H1 (cell line): Measurements from ENCODE around the gene MX1. TPM values are rescaled to one million over a fixed set of nuclear protein-coding genes. Genes with fewer than 3 reads are reported as not detected.

Experiments used
- CTCF ChIA-PET: fragments of 300-600 bp; sonication (Branson Sonifier 250); formaldehyde crosslinking; loops from one replicate; lab custom pipeline; 2021; ENCODE audit not compliant: partially characterized antibody; lab: Charles Lee
- POLR2A ChIA-PET: fragments of 300-600 bp; sonication (Branson Sonifier 250); formaldehyde crosslinking; loops from one replicate; lab custom pipeline; 2021; ENCODE audit warnings: inconsistent platforms; ENCODE audit not compliant: partially characterized antibody; lab: Charles Lee
- DNase-seq, 2 experiments: peaks; one replicate each; pipeline versions ENCODE4 v3.0.0 to v3.0.0-alpha.2; 2010 to 2022; ENCODE audit warnings: low spot score in 2 of 2, low read depth in 1 of 2, mixed read lengths in 1 of 2
- FAIRE-seq: peaks from 2 replicates; lab custom pipeline; 2011; peaks lifted over from hg19 to GRCh38; lab: Jason Lieb, UNC
- H2AFZ ChIP-seq: 2 replicates; pipeline ENCODE4 v1.8.1; 2012; ENCODE audit warnings: low read length, inconsistent platforms
- H2AK5ac ChIP-seq: 2 replicates; pipeline ENCODE4 v1.6.1; 2013; ENCODE audit warnings: low read depth, low read length
- H2BK120ac ChIP-seq: replicated peaks from 2 replicates; pipeline ENCODE3; 2013; ENCODE audit warnings: low read depth, low read length, inconsistent platforms
- H2BK12ac ChIP-seq: 2 replicates; pipeline ENCODE4 v1.6.1; 2013; ENCODE audit warnings: low read depth, low read length
- H2BK15ac ChIP-seq: 2 replicates; pipeline ENCODE4 v1.6.1; 2013; ENCODE audit warnings: low read length
- H2BK20ac ChIP-seq: 2 replicates; pipeline ENCODE4 v1.6.1; 2013; ENCODE audit warnings: low read length
- H2BK5ac ChIP-seq: 2 replicates; pipeline ENCODE4 v1.6.1; 2013; ENCODE audit warnings: low read depth, low read length
- H3K14ac ChIP-seq: 2 replicates; pipeline ENCODE4 v1.6.1; 2013; ENCODE audit warnings: inconsistent platforms; ENCODE audit not compliant: insufficient read length
- H3K18ac ChIP-seq: 2 replicates; pipeline ENCODE4 v1.6.1; 2013; ENCODE audit warnings: low read length; ENCODE audit errors: extremely low read depth
- H3K23ac ChIP-seq: 2 replicates; pipeline ENCODE4 v1.6.1; 2013; ENCODE audit warnings: inconsistent platforms; ENCODE audit not compliant: insufficient read length
- H3K23me2 ChIP-seq: 2 replicates; pipeline ENCODE4 v1.6.1; 2013; ENCODE audit warnings: low read depth, low read length
- H3K27ac ChIP-seq: 2 replicates; pipeline ENCODE4 v1.6.1; 2011; ENCODE audit warnings: low read depth, low read length, inconsistent platforms
- H3K27me3 ChIP-seq, 4 experiments: replicated peaks in 1 of 4; 1 replicate in 1 of 4; 2 replicates in 3 of 4; pipeline versions ENCODE4 v1.6.1 to v1.8.1; 2011 to 2013; ENCODE audit warnings: low read length in 3 of 4, mild to moderate bottlenecking in 3 of 4, inconsistent platforms in 2 of 4, mixed read lengths in 2 of 4, moderate library complexity in 1 of 4; ENCODE audit not compliant: control insufficient read depth in 3 of 4, insufficient read depth in 3 of 4; ENCODE audit errors: extremely low read depth in 1 of 4
- H3K36me3 ChIP-seq, 4 experiments: 2 replicates each; pipeline versions ENCODE4 v1.6.1 to v1.8.1; 2011 to 2013; ENCODE audit warnings: mild to moderate bottlenecking in 4 of 4, low read length in 3 of 4, moderate library complexity in 2 of 4, control low read depth in 1 of 4, inconsistent platforms in 1 of 4; ENCODE audit not compliant: insufficient read depth in 4 of 4, control insufficient read depth in 2 of 4
- H3K4ac ChIP-seq: replicated peaks from 2 replicates; pipeline ENCODE3; 2013; ENCODE audit warnings: low read length, low read depth, mixed read lengths, inconsistent platforms; ENCODE audit not compliant: insufficient read length
- H3K4me1 ChIP-seq, 4 experiments: replicated peaks in 1 of 4; 1 replicate in 1 of 4; 2 replicates in 3 of 4; pipeline versions ENCODE4 v1.6.1 to v1.8.1; 2011 to 2013; ENCODE audit warnings: low read length in 3 of 4, inconsistent platforms in 2 of 4, mixed read lengths in 1 of 4; ENCODE audit not compliant: insufficient read depth in 4 of 4, control insufficient read depth in 3 of 4
- H3K4me2 ChIP-seq, 2 experiments: 2 replicates each; pipeline versions ENCODE4 v1.6.1 to v1.8.1; 2011 to 2013; ENCODE audit warnings: low read depth in 2 of 2, low read length in 2 of 2, control low read depth in 1 of 2, inconsistent platforms in 1 of 2, mild to moderate bottlenecking in 1 of 2; ENCODE audit not compliant: insufficient read depth in 1 of 2
- H3K4me3 ChIP-seq, 4 experiments: fragments of 200-600, 300-600 bp in 1 of 4; sonication (generic), shearing (Covaris generic), sonication (Bioruptor Twin) in 1 of 4; 2 replicates each; pipeline versions ENCODE4 v1.5.1 to v1.8.1; 2011 to 2016; ENCODE audit warnings: low read length in 4 of 4, low read depth in 3 of 4, control low read depth in 2 of 4, inconsistent platforms in 2 of 4, mild to moderate bottlenecking in 2 of 4, mixed read lengths in 1 of 4, moderate library complexity in 1 of 4; ENCODE audit not compliant: insufficient read depth in 2 of 4; ENCODE audit errors: extremely low read depth in 1 of 4
- H3K56ac ChIP-seq: replicated peaks from 2 replicates; pipeline ENCODE3; 2013; ENCODE audit warnings: low read depth, mild to moderate bottlenecking, mixed read lengths, low read length, inconsistent platforms; ENCODE audit not compliant: insufficient read length
- H3K79me1 ChIP-seq: 2 replicates; pipeline ENCODE4 v1.6.1; 2013; ENCODE audit warnings: low read depth, low read length, control low read depth
- H3K79me2 ChIP-seq, 2 experiments: 2 replicates each; pipeline versions ENCODE4 v1.6.1 to v1.8.1; 2012 to 2013; ENCODE audit warnings: low read length in 2 of 2, mild to moderate bottlenecking in 2 of 2, inconsistent platforms in 1 of 2; ENCODE audit not compliant: insufficient read depth in 2 of 2, control insufficient read depth in 1 of 2
- H3K9ac ChIP-seq, 4 experiments: replicated peaks in 1 of 4; 1 replicate in 1 of 4; 2 replicates in 3 of 4; pipeline versions ENCODE4 v1.6.1 to v1.8.1; 2011 to 2013; ENCODE audit warnings: low read depth in 3 of 4, low read length in 3 of 4, control low read depth in 2 of 4, mild to moderate bottlenecking in 2 of 4, moderate library complexity in 2 of 4, inconsistent platforms in 1 of 4; ENCODE audit errors: extremely low read depth in 1 of 4
- H3K9me3 ChIP-seq, 2 experiments: 2 replicates each; pipeline versions ENCODE4 v1.6.1 to v1.8.1; 2012 to 2013; ENCODE audit warnings: mild to moderate bottlenecking in 2 of 2, moderate library complexity in 2 of 2, control low read depth in 1 of 2, inconsistent platforms in 1 of 2, low read depth in 1 of 2, low read length in 1 of 2, mixed read lengths in 1 of 2; ENCODE audit not compliant: insufficient read depth in 2 of 2
- H4K20me1 ChIP-seq, 2 experiments: replicated peaks in 1 of 2; 2 replicates each; pipeline versions ENCODE3 to v1.8.1; 2011 to 2013; ENCODE audit warnings: inconsistent platforms in 2 of 2, low read length in 2 of 2, mild to moderate bottlenecking in 1 of 2; ENCODE audit not compliant: insufficient read depth in 2 of 2, control insufficient read depth in 1 of 2
- H4K5ac ChIP-seq: 2 replicates; pipeline ENCODE4 v1.6.1; 2013; ENCODE audit warnings: low read length, low read depth, mixed read lengths, inconsistent platforms; ENCODE audit not compliant: insufficient read length
- H4K8ac ChIP-seq: 2 replicates; pipeline ENCODE4 v1.8.0; 2013; ENCODE audit warnings: mild to moderate bottlenecking, moderate library complexity, low read length, inconsistent platforms; ENCODE audit not compliant: insufficient read depth; ENCODE audit errors: extremely low read depth
- H4K91ac ChIP-seq: replicated peaks from 2 replicates; pipeline ENCODE3; 2013; ENCODE audit warnings: low read length, mixed read lengths, inconsistent platforms; ENCODE audit not compliant: insufficient read length
- ATF3 ChIP-seq: IDR thresholded peaks from 2 replicates; pipeline ENCODE4 v1.6.1; 2011; ENCODE audit warnings: low read depth, mild to moderate bottlenecking, low read length; ENCODE audit not compliant: insufficient read depth
- BCL11A ChIP-seq, 2 experiments: IDR thresholded peaks; one replicate each; pipeline ENCODE4 v1.6.1; 2011; ENCODE audit warnings: low read depth in 2 of 2, low read length in 2 of 2, mild to moderate bottlenecking in 2 of 2
- KDM1A ChIP-seq: fragments of 200-600, 300-600 bp; sonication (generic); IDR thresholded peaks from 2 replicates; pipeline ENCODE4 v1.7.1; 2016; ENCODE audit warnings: mild to moderate bottlenecking, low read length, borderline replicate concordance
- POLR2A ChIP-seq, 2 experiments: IDR thresholded peaks; 1 replicate in 1 of 2; 2 replicates in 1 of 2; pipeline ENCODE4 v1.6.1; 2011; ENCODE audit warnings: low read depth in 2 of 2, low read length in 2 of 2, mild to moderate bottlenecking in 2 of 2; ENCODE audit errors: control extremely low read depth in 1 of 2
- RXRA ChIP-seq: IDR thresholded peaks from 2 replicates; pipeline ENCODE4 v1.6.1; 2011; ENCODE audit warnings: low read depth, mild to moderate bottlenecking, low read length, moderate library complexity; ENCODE audit not compliant: insufficient read depth
- WGBS, 2 experiments: shearing (Covaris generic) in 1 of 2; methylation state at CpG; one replicate each; pipeline versions ENCODE4 v1.1.6 to v1.1.7; 2013 to 2015; ENCODE audit warnings: low lambda C conversion rate in 2 of 2, mixed read lengths in 2 of 2, inconsistent platforms in 1 of 2, low coverage in 1 of 2, missing lambda C conversion rate in 1 of 2; ENCODE audit not compliant: insufficient replicate concordance in 2 of 2, insufficient coverage in 1 of 2, insufficient read length in 1 of 2; ENCODE audit errors: extremely low coverage in 1 of 2, missing lambda C conversion rate in 1 of 2; 5-methylcytosine and 5-hydroxymethylcytosine counted together
- polyA plus RNA-seq, 7 experiments: library from polyadenylated mRNA; depleted of rRNA in 3 of 7; stranded (reverse) in 5 of 7; unstranded in 2 of 7; fragments of >200 nt in 5 of 7; fragments of 200-250 nt in 2 of 7; gene quantifications; 1 replicate in 5 of 7; 2 replicates in 1 of 7; 4 replicates in 1 of 7; pipeline versions ENCODE4 v1.2.1 to v1.2.3, GENCODE V29; 2011 to 2013; ENCODE audit warnings: missing spikeins in 2 of 7, mixed read lengths in 2 of 7
- total RNA-seq: library from RNA; stranded (reverse); fragmentation: NEBNext Ultra II Directional; extraction: Animal tissue kit (Norgen Biotek cat#: 25700); gene quantifications from 2 replicates; pipeline ENCODE4 v1.2.1, GENCODE V29; 2021

MX1 gene
- total and polyA plus RNA-seq, 2 of the 8 experiments (the other 6 are each of a cell fraction or from before 2014, with no cell fraction given), result 3.8 to 5.7 TPM

GRCh38 chr21:41488080-41488479, 62.0 kb downstream of the MX1 start:
- DNase-seq (no peak), FAIRE-seq (no peak)
- Histone ChIP-seq H3K23ac (no peak overlapping the region), H2BK12ac (no peak overlapping the region), H4K8ac (no peak overlapping the region), H3K9me3 (no peaks in the 10 kb centered on the region), H2AFZ (no peak overlapping the region), H3K27me3 (no peaks in the 10 kb centered on the region), H2BK20ac (no peak overlapping the region), H4K20me1 (no peaks in the 10 kb centered on the region), H3K4me2 (no peak overlapping the region), H2BK120ac (no peak overlapping the region), H2BK5ac (no peak overlapping the region), H3K79me2 (no peaks in the 10 kb centered on the region), H2AK5ac (no peak overlapping the region), H3K56ac (no peak overlapping the region), H4K5ac (no peak overlapping the region), H2BK15ac (no peak overlapping the region), H3K79me1 (no peaks in the 10 kb centered on the region), H4K91ac (no peak overlapping the region), H3K9ac (no peak overlapping the region), H3K27ac (no peak overlapping the region), H3K4me1 (no peaks in the 10 kb centered on the region), H3K14ac (no peak overlapping the region), H3K18ac (no peak overlapping the region), H3K4ac (no peak overlapping the region), H3K4me3 (no peak overlapping the region), H3K36me3 (peaks cover 0 to 8% (median under 1%) of the 10 kb centered on the region in 4 experiments; a peak in 3 of 8 replicates), H3K23me2 (peaks cover 1% of the 10 kb centered on the region; the same call in 1 of the 2 replicates)
- TF ChIP-seq BCL11A (IDR thresholded peaks at IDR 0.05; ENCODE audit: low read depth in 2 of 2, low read length in 2 of 2), result no peak
- TF ChIP-seq RXRA, result no peak
- TF ChIP-seq ATF3, result no peak
- no peak for TF ChIP-seq POLR2A (IDR thresholded peaks at IDR 0.05; ENCODE audit: control extremely low read depth in 1 of 2, low read depth in 2 of 2, low read length in 2 of 2)
- no peak for TF ChIP-seq KDM1A
- CTCF ChIA-PET, result no interaction called here
- POLR2A ChIA-PET, result no interaction called here
- WGBS, 2 experiments, result 84% methylated on average over 12 of the region's 14 CpGs; no CpG with 5 or more reads in 1 of the 2 experiments
